MM.1S (cell line): ENCODE measurements around the gene CSRP2.

ENCODE experiments used
- DNase-seq: peaks from one replicate; pipeline ENCODE4 v3.0.0-alpha.2; 2015
- H2AFZ ChIP-seq: fragments of 300-600 bp; sonication (generic); 2 replicates; pipeline ENCODE4 v1.6.0; 2016; ENCODE audit warnings: antibody characterized with exemption, low read length
- H3F3A ChIP-seq: fragments of 300-600 bp; sonication (generic); 2 replicates; pipeline ENCODE4 v1.6.1; 2016; ENCODE audit warnings: mild to moderate bottlenecking, antibody characterized with exemption, low read length, moderate library complexity, mixed read lengths; ENCODE audit not compliant: insufficient read depth
- H3K27ac ChIP-seq: fragments of 300-600 bp; sonication (generic); 2 replicates; pipeline ENCODE4 v1.5.1; 2016; ENCODE audit warnings: mild to moderate bottlenecking, low read length
- H3K27me3 ChIP-seq: fragments of 300-600 bp; sonication (generic); replicated peaks from 2 replicates; pipeline ENCODE4 v1.6.0; 2016; ENCODE audit warnings: low read length; ENCODE audit not compliant: insufficient read depth
- H3K36me3 ChIP-seq: fragments of 300-600 bp; sonication (generic); replicated peaks from 2 replicates; pipeline ENCODE4 v1.6.1; 2016; ENCODE audit warnings: mild to moderate bottlenecking, low read length, mixed read lengths; ENCODE audit not compliant: insufficient read depth
- H3K4me1 ChIP-seq: fragments of 300-600 bp; sonication (generic); 2 replicates; pipeline ENCODE4 v1.6.1; 2016; ENCODE audit warnings: low read length, mixed read lengths
- H3K4me2 ChIP-seq: fragments of 300-600 bp; sonication (generic); 2 replicates; pipeline ENCODE4 v1.6.0; 2016; ENCODE audit warnings: low read depth, low read length
- H3K4me3 ChIP-seq: fragments of 300-600 bp; sonication (generic); 2 replicates; pipeline ENCODE4 v1.5.1; 2016; ENCODE audit warnings: low read length, mixed read lengths
- H3K79me2 ChIP-seq: fragments of 300-600 bp; sonication (generic); 2 replicates; pipeline ENCODE4 v1.6.1; 2016; ENCODE audit warnings: mixed run types, low read length, mixed read lengths
- H3K9ac ChIP-seq: fragments of 300-600 bp; sonication (generic); 2 replicates; pipeline ENCODE4 v1.6.1; 2016; ENCODE audit warnings: low read length, mixed read lengths
- H3K9me2 ChIP-seq: fragments of 300-600 bp; sonication (generic); replicated peaks from 2 replicates; pipeline ENCODE4 v1.6.1; 2016; ENCODE audit warnings: mild to moderate bottlenecking, low read length, mixed read lengths; ENCODE audit not compliant: insufficient read depth
- H3K9me3 ChIP-seq: fragments of 300-600 bp; sonication (generic); replicated peaks from 2 replicates; pipeline ENCODE4 v1.6.1; 2016; ENCODE audit warnings: mild to moderate bottlenecking, low read length, mixed read lengths; ENCODE audit not compliant: insufficient read depth
- H4K20me1 ChIP-seq: fragments of 300-600 bp; sonication (generic); 2 replicates; pipeline ENCODE4 v1.6.1; 2016; ENCODE audit warnings: mild to moderate bottlenecking, low read length, moderate library complexity, mixed read lengths; ENCODE audit not compliant: insufficient read depth
- EZH2 ChIP-seq: fragments of 300-600 bp; sonication (generic); optimal IDR thresholded peaks from 2 replicates; pipeline ENCODE3; 2017; ENCODE audit warnings: low read depth, mild to moderate bottlenecking, antibody characterized with exemption, low read length, mixed read lengths
- EZH2phosphoT487 ChIP-seq: fragments of 300-600 bp; sonication (generic); IDR thresholded peaks from 2 replicates; pipeline ENCODE4 v1.6.1; 2018; ENCODE audit warnings: antibody characterized with exemption, low read length
- TF ChIP-seq, protein P1 (sequence below): fragments of 300-600 bp; sonication (generic); IDR thresholded peaks from 2 replicates; pipeline ENCODE4 v1.5.1; 2016; ENCODE audit warnings: antibody characterized with exemption, low read length, mixed read lengths

CSRP2 gene

DNA sequence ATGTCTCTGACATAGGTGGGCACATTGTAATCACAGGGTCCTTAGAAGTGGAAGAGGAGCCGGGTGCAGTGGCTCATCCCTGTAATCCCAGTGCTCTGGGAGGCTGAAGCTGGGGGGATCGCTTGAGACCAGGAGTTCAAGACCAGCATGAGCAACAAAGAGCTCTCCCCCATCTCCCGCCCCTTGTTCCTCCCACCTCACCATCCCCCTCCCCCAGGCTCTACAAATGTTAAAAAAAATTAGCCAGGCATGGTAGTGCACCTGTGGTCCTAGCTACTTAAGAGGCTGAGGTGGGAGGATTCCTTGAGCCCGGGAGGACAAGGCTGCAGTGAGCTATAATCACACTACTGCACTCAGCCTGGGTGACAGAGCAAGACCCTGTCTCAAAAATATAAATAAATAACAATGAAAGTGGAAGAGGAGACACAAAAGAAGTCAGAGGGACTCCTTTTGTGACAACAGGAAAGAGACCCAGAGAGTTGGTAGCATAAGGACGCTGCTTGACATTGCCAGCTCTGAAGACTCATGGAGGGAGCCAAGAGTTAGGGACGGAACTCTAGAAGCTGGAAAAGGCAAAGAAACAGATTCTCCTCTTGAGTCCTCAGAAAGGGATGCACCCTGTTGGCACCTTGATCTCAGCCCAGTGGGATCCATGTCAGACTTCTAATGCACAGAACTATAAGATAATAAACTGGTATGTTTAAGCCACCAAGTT lies 29.6 kb upstream of the CSRP2 start:
- Histone ChIP-seq H3K36me3 (no peaks in the 10 kb centered on the region), H3F3A (no peaks in the 10 kb centered on the region), H4K20me1 (no peaks in the 10 kb centered on the region), H3K9ac (no peak overlapping the region), H3K27ac (no peak overlapping the region), H3K4me3 (no peak overlapping the region), H3K4me2 (no peak overlapping the region), H3K79me2 (no peaks in the 10 kb centered on the region), H2AFZ (no peak overlapping the region), H3K27me3 (no peaks in the 10 kb centered on the region), H3K9me3 (no peaks in the 10 kb centered on the region), H3K4me1 (no peaks in the 10 kb centered on the region), H3K9me2 (no peaks in the 10 kb centered on the region)
- TF ChIP-seq, protein P1, sequence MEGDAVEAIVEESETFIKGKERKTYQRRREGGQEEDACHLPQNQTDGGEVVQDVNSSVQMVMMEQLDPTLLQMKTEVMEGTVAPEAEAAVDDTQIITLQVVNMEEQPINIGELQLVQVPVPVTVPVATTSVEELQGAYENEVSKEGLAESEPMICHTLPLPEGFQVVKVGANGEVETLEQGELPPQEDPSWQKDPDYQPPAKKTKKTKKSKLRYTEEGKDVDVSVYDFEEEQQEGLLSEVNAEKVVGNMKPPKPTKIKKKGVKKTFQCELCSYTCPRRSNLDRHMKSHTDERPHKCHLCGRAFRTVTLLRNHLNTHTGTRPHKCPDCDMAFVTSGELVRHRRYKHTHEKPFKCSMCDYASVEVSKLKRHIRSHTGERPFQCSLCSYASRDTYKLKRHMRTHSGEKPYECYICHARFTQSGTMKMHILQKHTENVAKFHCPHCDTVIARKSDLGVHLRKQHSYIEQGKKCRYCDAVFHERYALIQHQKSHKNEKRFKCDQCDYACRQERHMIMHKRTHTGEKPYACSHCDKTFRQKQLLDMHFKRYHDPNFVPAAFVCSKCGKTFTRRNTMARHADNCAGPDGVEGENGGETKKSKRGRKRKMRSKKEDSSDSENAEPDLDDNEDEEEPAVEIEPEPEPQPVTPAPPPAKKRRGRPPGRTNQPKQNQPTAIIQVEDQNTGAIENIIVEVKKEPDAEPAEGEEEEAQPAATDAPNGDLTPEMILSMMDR, result no peak
- TF ChIP-seq EZH2phosphoT487, result no peak
- no peak for TF ChIP-seq EZH2
- no peak for DNase-seq

DNA sequence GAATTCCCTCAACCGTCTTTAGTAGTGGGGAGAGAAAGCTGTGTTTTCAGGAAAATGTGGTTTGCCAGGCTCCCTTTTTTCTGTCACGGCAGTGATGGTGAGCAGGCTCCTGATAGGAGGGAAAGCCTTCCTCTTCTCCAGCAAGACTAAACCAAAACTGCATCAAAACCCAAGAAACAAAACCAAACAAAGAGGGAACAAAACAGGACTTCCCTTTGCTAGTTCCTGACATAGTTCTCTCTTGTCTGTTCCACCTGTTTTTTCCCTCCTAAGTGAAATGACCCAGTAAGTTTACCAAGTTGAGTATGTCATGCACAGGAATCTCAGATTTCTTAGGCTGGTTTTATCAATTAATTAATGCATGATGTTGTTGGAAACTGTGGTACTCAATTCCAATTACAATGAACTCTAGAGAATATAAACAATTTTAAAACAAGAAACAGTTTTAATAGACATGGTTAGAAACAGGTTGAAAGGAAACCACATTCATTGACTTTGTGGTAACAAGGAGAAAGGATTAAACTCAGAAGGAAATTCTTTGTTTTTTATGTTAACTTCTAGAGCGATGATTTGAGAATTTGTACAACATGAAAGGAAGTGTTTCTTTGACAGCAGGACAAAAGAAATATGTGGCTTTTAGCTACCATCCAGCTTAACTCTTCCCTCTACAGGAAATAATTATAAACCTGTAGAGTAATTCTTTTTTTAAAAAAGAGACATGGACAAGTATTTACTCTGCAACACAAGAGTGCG lies 23.0 kb upstream of the CSRP2 start:
- no peaks in the 10 kb centered on the region for H3K27me3 ChIP-seq
- no peaks in the 10 kb centered on the region for H3K79me2 ChIP-seq
- no peaks in the 10 kb centered on the region for H4K20me1 ChIP-seq
- no peak overlapping the region for H2AFZ ChIP-seq
- H3K4me1 ChIP-seq, result no peaks in the 10 kb centered on the region
- TF ChIP-seq EZH2, result no peak
- TF ChIP-seq EZH2phosphoT487, result no peak
- TF ChIP-seq, protein P1, result no peak
- no peak overlapping the region for H3K9ac ChIP-seq
- no peak overlapping the region for H3K27ac ChIP-seq
- no peaks in the 10 kb centered on the region for H3K9me3 ChIP-seq
- DNase-seq, result no peak
- H3K9me2 ChIP-seq, result no peaks in the 10 kb centered on the region
- H3K4me3 ChIP-seq, result no peak overlapping the region
- H3F3A ChIP-seq, result no peaks in the 10 kb centered on the region
- H3K4me2 ChIP-seq, result no peak overlapping the region
- no peaks in the 10 kb centered on the region for H3K36me3 ChIP-seq

DNA sequence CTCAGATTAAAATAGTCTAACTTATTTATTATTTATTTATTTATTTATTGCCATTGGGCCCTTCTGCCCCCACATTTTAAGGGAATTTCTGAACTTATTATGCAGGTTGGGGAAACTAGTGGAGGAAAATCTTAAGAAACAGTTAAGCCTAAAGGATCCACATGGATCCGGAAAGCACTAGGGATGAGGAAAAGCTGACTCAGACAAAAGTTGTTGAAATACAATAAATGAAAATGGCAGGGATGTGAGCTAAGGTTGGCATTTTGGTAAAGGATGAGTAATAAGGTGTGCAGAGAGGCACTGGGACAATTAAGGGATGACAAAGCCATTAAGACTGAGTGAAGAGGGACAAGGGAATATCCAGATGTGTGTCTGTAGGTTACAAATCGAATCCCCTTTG lies 20.7 kb upstream of the CSRP2 start:
- no peaks in the 10 kb centered on the region for H3K36me3 ChIP-seq
- no peaks in the 10 kb centered on the region for H3K9me2 ChIP-seq
- no peaks in the 10 kb centered on the region for H4K20me1 ChIP-seq
- no peak overlapping the region for H3K4me2 ChIP-seq
- H3K4me1 ChIP-seq, result no peaks in the 10 kb centered on the region
- no peaks in the 10 kb centered on the region for H3F3A ChIP-seq
- no peak overlapping the region for H3K4me3 ChIP-seq
- no peaks in the 10 kb centered on the region for H3K27me3 ChIP-seq
- no peaks in the 10 kb centered on the region for H3K79me2 ChIP-seq
- H3K9me3 ChIP-seq, result no peaks in the 10 kb centered on the region
- no peak overlapping the region for H3K27ac ChIP-seq
- TF ChIP-seq EZH2phosphoT487, result no peak
- TF ChIP-seq EZH2, result no peak
- TF ChIP-seq, protein P1, result no peak
- H2AFZ ChIP-seq, result no peak overlapping the region
- H3K9ac ChIP-seq, result no peak overlapping the region
- no peak for DNase-seq
